H1 (cell line): ENCODE data around the gene ZDHHC11. TPM values are rescaled to one million over a fixed set of nuclear protein-coding genes. Genes with fewer than 3 reads are reported as not detected.
"Not testable (repeated sequence)": the region's sequence is repeated elsewhere in the genome, so short reads cannot be mapped to it uniquely, and the experiment has no call there.

Experiments
- CTCF ChIA-PET: fragments of 300-600 bp; sonication (Branson Sonifier 250); formaldehyde crosslinking; loops from one replicate; lab custom pipeline; 2021; ENCODE audit not compliant: partially characterized antibody; lab: Charles Lee
- POLR2A ChIA-PET: fragments of 300-600 bp; sonication (Branson Sonifier 250); formaldehyde crosslinking; loops from one replicate; lab custom pipeline; 2021; ENCODE audit warnings: inconsistent platforms; ENCODE audit not compliant: partially characterized antibody; lab: Charles Lee
- DNase-seq, 2 experiments: peaks; one replicate each; pipeline versions ENCODE4 v3.0.0 to v3.0.0-alpha.2; 2010 to 2022; ENCODE audit warnings: low spot score in 2 of 2, low read depth in 1 of 2, mixed read lengths in 1 of 2
- FAIRE-seq: peaks from 2 replicates; lab custom pipeline; 2011; peaks lifted over from hg19 to GRCh38; lab: Jason Lieb, UNC
- H2AFZ ChIP-seq: 2 replicates; pipeline ENCODE4 v1.8.1; 2012; ENCODE audit warnings: low read length, inconsistent platforms
- H2AK5ac ChIP-seq: 2 replicates; pipeline ENCODE4 v1.6.1; 2013; ENCODE audit warnings: low read depth, low read length
- H2BK120ac ChIP-seq: replicated peaks from 2 replicates; pipeline ENCODE3; 2013; ENCODE audit warnings: low read depth, low read length, inconsistent platforms
- H2BK12ac ChIP-seq: 2 replicates; pipeline ENCODE4 v1.6.1; 2013; ENCODE audit warnings: low read depth, low read length
- H2BK15ac ChIP-seq: 2 replicates; pipeline ENCODE4 v1.6.1; 2013; ENCODE audit warnings: low read length
- H2BK20ac ChIP-seq: 2 replicates; pipeline ENCODE4 v1.6.1; 2013; ENCODE audit warnings: low read length
- H2BK5ac ChIP-seq: 2 replicates; pipeline ENCODE4 v1.6.1; 2013; ENCODE audit warnings: low read depth, low read length
- H3K14ac ChIP-seq: 2 replicates; pipeline ENCODE4 v1.6.1; 2013; ENCODE audit warnings: inconsistent platforms; ENCODE audit not compliant: insufficient read length
- H3K18ac ChIP-seq: 2 replicates; pipeline ENCODE4 v1.6.1; 2013; ENCODE audit warnings: low read length; ENCODE audit errors: extremely low read depth
- H3K23ac ChIP-seq: 2 replicates; pipeline ENCODE4 v1.6.1; 2013; ENCODE audit warnings: inconsistent platforms; ENCODE audit not compliant: insufficient read length
- H3K23me2 ChIP-seq: 2 replicates; pipeline ENCODE4 v1.6.1; 2013; ENCODE audit warnings: low read depth, low read length
- H3K27ac ChIP-seq: 2 replicates; pipeline ENCODE4 v1.6.1; 2011; ENCODE audit warnings: low read depth, low read length, inconsistent platforms
- H3K27me3 ChIP-seq, 4 experiments: replicated peaks in 1 of 4; 1 replicate in 1 of 4; 2 replicates in 3 of 4; pipeline versions ENCODE4 v1.6.1 to v1.8.1; 2011 to 2013; ENCODE audit warnings: low read length in 3 of 4, mild to moderate bottlenecking in 3 of 4, inconsistent platforms in 2 of 4, mixed read lengths in 2 of 4, moderate library complexity in 1 of 4; ENCODE audit not compliant: control insufficient read depth in 3 of 4, insufficient read depth in 3 of 4; ENCODE audit errors: extremely low read depth in 1 of 4
- H3K36me3 ChIP-seq, 4 experiments: 2 replicates each; pipeline versions ENCODE4 v1.6.1 to v1.8.1; 2011 to 2013; ENCODE audit warnings: mild to moderate bottlenecking in 4 of 4, low read length in 3 of 4, moderate library complexity in 2 of 4, control low read depth in 1 of 4, inconsistent platforms in 1 of 4; ENCODE audit not compliant: insufficient read depth in 4 of 4, control insufficient read depth in 2 of 4
- H3K4ac ChIP-seq: replicated peaks from 2 replicates; pipeline ENCODE3; 2013; ENCODE audit warnings: low read length, low read depth, mixed read lengths, inconsistent platforms; ENCODE audit not compliant: insufficient read length
- H3K4me1 ChIP-seq, 4 experiments: replicated peaks in 1 of 4; 1 replicate in 1 of 4; 2 replicates in 3 of 4; pipeline versions ENCODE4 v1.6.1 to v1.8.1; 2011 to 2013; ENCODE audit warnings: low read length in 3 of 4, inconsistent platforms in 2 of 4, mixed read lengths in 1 of 4; ENCODE audit not compliant: insufficient read depth in 4 of 4, control insufficient read depth in 3 of 4
- H3K4me2 ChIP-seq, 2 experiments: 2 replicates each; pipeline versions ENCODE4 v1.6.1 to v1.8.1; 2011 to 2013; ENCODE audit warnings: low read depth in 2 of 2, low read length in 2 of 2, control low read depth in 1 of 2, inconsistent platforms in 1 of 2, mild to moderate bottlenecking in 1 of 2; ENCODE audit not compliant: insufficient read depth in 1 of 2
- H3K4me3 ChIP-seq, 4 experiments: fragments of 200-600, 300-600 bp in 1 of 4; sonication (generic), shearing (Covaris generic), sonication (Bioruptor Twin) in 1 of 4; 2 replicates each; pipeline versions ENCODE4 v1.5.1 to v1.8.1; 2011 to 2016; ENCODE audit warnings: low read length in 4 of 4, low read depth in 3 of 4, control low read depth in 2 of 4, inconsistent platforms in 2 of 4, mild to moderate bottlenecking in 2 of 4, mixed read lengths in 1 of 4, moderate library complexity in 1 of 4; ENCODE audit not compliant: insufficient read depth in 2 of 4; ENCODE audit errors: extremely low read depth in 1 of 4
- H3K56ac ChIP-seq: replicated peaks from 2 replicates; pipeline ENCODE3; 2013; ENCODE audit warnings: low read depth, mild to moderate bottlenecking, mixed read lengths, low read length, inconsistent platforms; ENCODE audit not compliant: insufficient read length
- H3K79me1 ChIP-seq: 2 replicates; pipeline ENCODE4 v1.6.1; 2013; ENCODE audit warnings: low read depth, low read length, control low read depth
- H3K79me2 ChIP-seq, 2 experiments: 2 replicates each; pipeline versions ENCODE4 v1.6.1 to v1.8.1; 2012 to 2013; ENCODE audit warnings: low read length in 2 of 2, mild to moderate bottlenecking in 2 of 2, inconsistent platforms in 1 of 2; ENCODE audit not compliant: insufficient read depth in 2 of 2, control insufficient read depth in 1 of 2
- H3K9ac ChIP-seq, 4 experiments: replicated peaks in 1 of 4; 1 replicate in 1 of 4; 2 replicates in 3 of 4; pipeline versions ENCODE4 v1.6.1 to v1.8.1; 2011 to 2013; ENCODE audit warnings: low read depth in 3 of 4, low read length in 3 of 4, control low read depth in 2 of 4, mild to moderate bottlenecking in 2 of 4, moderate library complexity in 2 of 4, inconsistent platforms in 1 of 4; ENCODE audit errors: extremely low read depth in 1 of 4
- H3K9me3 ChIP-seq, 2 experiments: 2 replicates each; pipeline versions ENCODE4 v1.6.1 to v1.8.1; 2012 to 2013; ENCODE audit warnings: mild to moderate bottlenecking in 2 of 2, moderate library complexity in 2 of 2, control low read depth in 1 of 2, inconsistent platforms in 1 of 2, low read depth in 1 of 2, low read length in 1 of 2, mixed read lengths in 1 of 2; ENCODE audit not compliant: insufficient read depth in 2 of 2
- H4K20me1 ChIP-seq, 2 experiments: replicated peaks in 1 of 2; 2 replicates each; pipeline versions ENCODE3 to v1.8.1; 2011 to 2013; ENCODE audit warnings: inconsistent platforms in 2 of 2, low read length in 2 of 2, mild to moderate bottlenecking in 1 of 2; ENCODE audit not compliant: insufficient read depth in 2 of 2, control insufficient read depth in 1 of 2
- H4K5ac ChIP-seq: 2 replicates; pipeline ENCODE4 v1.6.1; 2013; ENCODE audit warnings: low read length, low read depth, mixed read lengths, inconsistent platforms; ENCODE audit not compliant: insufficient read length
- H4K8ac ChIP-seq: 2 replicates; pipeline ENCODE4 v1.8.0; 2013; ENCODE audit warnings: mild to moderate bottlenecking, moderate library complexity, low read length, inconsistent platforms; ENCODE audit not compliant: insufficient read depth; ENCODE audit errors: extremely low read depth
- H4K91ac ChIP-seq: replicated peaks from 2 replicates; pipeline ENCODE3; 2013; ENCODE audit warnings: low read length, mixed read lengths, inconsistent platforms; ENCODE audit not compliant: insufficient read length
- RAD21 ChIP-seq, 2 experiments: IDR thresholded peaks in 1 of 2; conservative IDR thresholded peaks in 1 of 2; 2 replicates each; pipeline ENCODE4 v1.6.1; 2011; ENCODE audit warnings: low read depth in 2 of 2, low read length in 2 of 2, improper control_type of control experiment in 1 of 2, inconsistent platforms in 1 of 2, mild to moderate bottlenecking in 1 of 2, moderate library complexity in 1 of 2
- WGBS, 2 experiments: shearing (Covaris generic) in 1 of 2; methylation state at CpG; one replicate each; pipeline versions ENCODE4 v1.1.6 to v1.1.7; 2013 to 2015; ENCODE audit warnings: low lambda C conversion rate in 2 of 2, mixed read lengths in 2 of 2, inconsistent platforms in 1 of 2, low coverage in 1 of 2, missing lambda C conversion rate in 1 of 2; ENCODE audit not compliant: insufficient replicate concordance in 2 of 2, insufficient coverage in 1 of 2, insufficient read length in 1 of 2; ENCODE audit errors: extremely low coverage in 1 of 2, missing lambda C conversion rate in 1 of 2; 5-methylcytosine and 5-hydroxymethylcytosine counted together
- polyA plus RNA-seq, 7 experiments: library from polyadenylated mRNA; depleted of rRNA in 3 of 7; stranded (reverse) in 5 of 7; unstranded in 2 of 7; fragments of >200 nt in 5 of 7; fragments of 200-250 nt in 2 of 7; gene quantifications; 1 replicate in 5 of 7; 2 replicates in 1 of 7; 4 replicates in 1 of 7; pipeline versions ENCODE4 v1.2.1 to v1.2.3, GENCODE V29; 2011 to 2013; ENCODE audit warnings: missing spikeins in 2 of 7, mixed read lengths in 2 of 7
- total RNA-seq: library from RNA; stranded (reverse); fragmentation: NEBNext Ultra II Directional; extraction: Animal tissue kit (Norgen Biotek cat#: 25700); gene quantifications from 2 replicates; pipeline ENCODE4 v1.2.1, GENCODE V29; 2021
- TF ChIP-seq, protein P1 (sequence below), 3 experiments: IDR thresholded peaks; 1 replicate in 2 of 3; 2 replicates in 1 of 3; pipeline versions ENCODE4 v1.5.1 to v1.6.1; 2011; ENCODE audit warnings: low read length in 3 of 3, mild to moderate bottlenecking in 3 of 3, inconsistent platforms in 2 of 3, low read depth in 1 of 3, moderate library complexity in 1 of 3; ENCODE audit not compliant: insufficient read depth in 1 of 3; ENCODE audit errors: control extremely low read depth in 1 of 3

ZDHHC11 gene
- total and polyA plus RNA-seq, 2 of the 8 experiments (the other 6 are each of a cell fraction or from before 2014, with no cell fraction given), result 4.7 to 16.6 TPM

DNA sequence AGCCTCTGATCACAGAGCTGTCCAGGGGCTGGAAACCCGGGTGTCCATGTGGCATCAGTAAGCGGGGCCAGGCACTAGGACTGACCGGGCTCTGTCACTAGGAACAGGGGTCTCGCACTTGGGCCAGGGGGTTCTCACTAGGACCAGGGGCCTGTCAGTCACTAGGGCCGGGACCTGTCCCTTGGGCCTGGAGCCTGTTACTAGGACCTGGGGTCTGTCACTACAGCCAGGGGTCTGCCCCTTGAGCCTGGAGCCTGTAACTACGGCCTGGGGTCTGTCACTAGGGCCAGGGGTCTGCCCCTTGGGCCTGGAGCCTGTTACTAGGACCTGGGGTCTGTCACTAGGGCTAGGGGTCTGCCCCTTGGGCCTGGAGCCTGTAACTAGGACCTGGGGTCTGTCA, 76.5 kb downstream of the ZDHHC11 start:
- WGBS, 2 experiments, result 89% methylated on average over 6 of the region's 6 CpGs; no CpG with 5 or more reads in 1 of the 2 experiments
- H3K4me2 ChIP-seq, H3K9ac ChIP-seq, H4K8ac ChIP-seq, H3K4ac ChIP-seq, H3K18ac ChIP-seq, H2BK120ac ChIP-seq, H3K27ac ChIP-seq, H3K9me3 ChIP-seq, H3K14ac ChIP-seq, H3K79me2 ChIP-seq, H2AK5ac ChIP-seq, H3K79me1 ChIP-seq, H4K91ac ChIP-seq, H4K5ac ChIP-seq, H3K4me3 ChIP-seq, H3K56ac ChIP-seq, H2BK15ac ChIP-seq, H4K20me1 ChIP-seq, H3K4me1 ChIP-seq, FAIRE-seq, H3K27me3 ChIP-seq, H3K23ac ChIP-seq, POLR2A ChIA-PET, H3K23me2 ChIP-seq, H2AFZ ChIP-seq, H2BK5ac ChIP-seq, H3K36me3 ChIP-seq, H2BK20ac ChIP-seq, H2BK12ac ChIP-seq: not testable (repeated sequence)
- CTCF ChIA-PET, result interaction anchor here (1.6 kb wide), 1 partner anchor 16 kb away, joined by 5 read pairs; no protein-coding TSS in a partner anchor
- peak in 1 of 2 experiments; percentile 58 for DNase-seq
- TF ChIP-seq RAD21 (IDR thresholded peaks at IDR 0.05 in 1 of 2, conservative IDR thresholded peaks at IDR 0.05 in 1 of 2; ENCODE audit: low read depth in 2 of 2, low read length in 2 of 2), result peak; percentile 10 to 27; a peak in 2 of 4 replicates
- TF ChIP-seq, protein P1, sequence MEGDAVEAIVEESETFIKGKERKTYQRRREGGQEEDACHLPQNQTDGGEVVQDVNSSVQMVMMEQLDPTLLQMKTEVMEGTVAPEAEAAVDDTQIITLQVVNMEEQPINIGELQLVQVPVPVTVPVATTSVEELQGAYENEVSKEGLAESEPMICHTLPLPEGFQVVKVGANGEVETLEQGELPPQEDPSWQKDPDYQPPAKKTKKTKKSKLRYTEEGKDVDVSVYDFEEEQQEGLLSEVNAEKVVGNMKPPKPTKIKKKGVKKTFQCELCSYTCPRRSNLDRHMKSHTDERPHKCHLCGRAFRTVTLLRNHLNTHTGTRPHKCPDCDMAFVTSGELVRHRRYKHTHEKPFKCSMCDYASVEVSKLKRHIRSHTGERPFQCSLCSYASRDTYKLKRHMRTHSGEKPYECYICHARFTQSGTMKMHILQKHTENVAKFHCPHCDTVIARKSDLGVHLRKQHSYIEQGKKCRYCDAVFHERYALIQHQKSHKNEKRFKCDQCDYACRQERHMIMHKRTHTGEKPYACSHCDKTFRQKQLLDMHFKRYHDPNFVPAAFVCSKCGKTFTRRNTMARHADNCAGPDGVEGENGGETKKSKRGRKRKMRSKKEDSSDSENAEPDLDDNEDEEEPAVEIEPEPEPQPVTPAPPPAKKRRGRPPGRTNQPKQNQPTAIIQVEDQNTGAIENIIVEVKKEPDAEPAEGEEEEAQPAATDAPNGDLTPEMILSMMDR (IDR thresholded peaks at IDR 0.05; ENCODE audit: control extremely low read depth in 1 of 3, insufficient read depth in 1 of 3, low read depth in 1 of 3, low read length in 3 of 3), result peak in 2 of 3 experiments; percentile 32 to 35; a peak in 3 of 4 replicates
